HS-5 (cell line): Measurements from ENCODE around the gene RNF4.
A peak's percentile ranks its signal among the peaks of the same experiment; 100 is the strongest.
"Not testable (repeated sequence)": the region's sequence is repeated elsewhere in the genome, so short reads cannot be mapped to it uniquely, and the experiment has no call there.

ENCODE experiments used
- DNase-seq: peaks from one replicate; pipeline ENCODE4 v3.0.0-alpha.2; 2012; ENCODE audit warnings: low read depth

Gene RNF4

DNA sequence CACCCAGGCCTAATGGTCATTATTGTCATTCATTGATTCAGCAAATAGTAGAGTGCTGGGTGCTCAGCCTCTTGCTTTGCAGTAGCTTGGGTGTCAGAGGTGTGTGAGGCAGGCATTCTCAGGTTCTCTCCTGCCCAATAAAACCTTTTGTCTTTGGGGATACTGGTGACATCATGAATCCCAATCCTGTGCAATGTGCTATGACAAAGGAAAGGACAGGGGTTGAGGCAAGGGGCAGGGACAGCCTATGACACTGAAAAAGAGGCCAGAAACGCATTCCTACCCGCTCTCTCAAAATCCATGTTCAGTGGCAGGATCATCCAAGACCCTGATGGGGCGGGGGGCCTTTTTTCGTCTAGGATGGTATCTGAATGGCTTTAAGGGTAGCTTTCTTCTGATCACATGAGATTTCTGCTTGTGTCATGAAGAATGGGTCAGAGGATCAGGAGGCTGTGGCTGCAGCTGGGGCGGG is 66.0 kb downstream of the RNF4 start:
- no peak for DNase-seq

DNA sequence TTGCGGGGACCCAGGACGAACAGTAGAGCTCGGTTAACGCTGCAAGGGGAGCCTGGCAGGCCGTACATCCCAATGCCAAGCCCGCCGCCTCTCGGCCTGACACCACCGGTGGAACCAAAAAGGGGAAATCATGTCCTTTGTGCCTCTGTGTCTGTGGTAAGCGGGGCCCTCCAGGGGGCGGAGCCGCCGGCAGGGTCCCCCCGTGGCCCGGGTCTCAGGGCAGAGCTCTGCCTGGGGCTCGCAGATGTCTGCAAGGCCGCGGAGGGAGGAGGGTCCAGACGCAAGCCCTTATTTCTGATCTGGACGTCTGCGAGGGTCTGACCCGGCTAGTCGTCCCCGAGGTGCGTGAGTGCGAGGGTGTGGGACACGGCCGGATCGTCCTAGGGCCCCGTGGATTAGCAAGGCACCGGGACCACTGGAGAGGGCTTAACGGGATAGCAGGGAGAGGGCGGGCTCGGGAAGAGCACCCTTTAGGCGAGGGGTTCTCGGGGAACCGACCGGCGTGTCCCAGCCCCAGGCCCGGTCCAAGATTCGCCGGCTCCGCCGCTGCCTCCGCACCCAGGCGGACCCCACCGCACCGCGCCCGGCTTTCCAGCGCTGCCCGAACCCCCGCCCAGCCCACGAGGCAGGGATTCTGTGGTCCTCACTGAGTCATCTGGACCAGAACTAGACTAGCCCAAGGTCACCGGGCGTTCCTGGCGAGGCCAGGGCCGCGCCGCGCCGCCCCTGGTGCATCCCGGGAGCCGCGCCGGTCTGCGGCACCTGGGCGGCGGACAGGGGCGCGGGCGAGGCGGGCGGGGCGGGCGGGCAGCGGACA is 66.7 kb downstream of the RNF4 start:
- DNase-seq = no peak

DNA sequence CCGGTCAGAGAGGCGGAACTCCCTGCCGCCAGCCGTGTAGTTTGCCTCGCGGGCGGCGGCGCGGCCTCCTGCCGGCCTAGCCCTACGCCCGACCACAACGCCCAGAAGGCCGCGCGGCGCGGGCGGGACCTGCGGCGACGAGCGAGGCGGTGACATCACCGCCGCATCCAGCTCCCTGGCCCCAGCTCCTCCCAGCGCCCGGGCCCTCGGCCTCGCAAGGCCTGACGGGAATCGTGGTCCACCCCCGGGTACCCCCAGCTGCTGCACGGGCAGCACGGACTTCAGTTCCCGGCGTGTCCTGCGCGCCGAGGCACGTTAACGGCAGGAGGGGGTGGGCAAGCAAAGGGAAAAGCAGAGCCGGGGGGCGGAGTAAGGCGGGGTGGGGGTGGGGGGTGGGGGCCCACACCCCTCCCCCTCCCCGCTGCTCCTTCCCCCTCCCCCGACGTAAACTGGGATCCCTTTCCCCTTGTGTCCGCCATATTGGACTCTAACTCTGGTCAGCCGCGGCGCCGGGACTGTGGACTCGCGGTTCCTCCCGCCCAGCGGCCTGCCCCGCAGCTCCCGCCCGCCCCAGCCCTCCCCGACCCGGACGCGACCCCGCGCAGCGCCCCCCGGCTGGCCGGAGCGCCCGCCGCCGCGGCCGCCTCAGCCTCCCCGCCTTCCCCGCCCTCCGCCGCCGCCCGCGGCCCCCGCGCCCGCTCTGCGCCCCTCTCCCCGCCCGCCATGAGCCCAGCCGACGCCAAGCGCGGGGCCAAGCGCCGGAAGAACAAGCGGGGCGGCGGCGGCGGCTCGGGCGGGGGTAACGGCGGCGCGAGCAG is 67.5 kb downstream of the RNF4 start, which contains the start of gene FAM193A:
TSS of gene FAM193A (plus strand) at position 455 of the 818 bp plus-strand sequence. CDS start at position 724, 269 bp downstream.
- peak; percentile 95 for DNase-seq

DNA sequence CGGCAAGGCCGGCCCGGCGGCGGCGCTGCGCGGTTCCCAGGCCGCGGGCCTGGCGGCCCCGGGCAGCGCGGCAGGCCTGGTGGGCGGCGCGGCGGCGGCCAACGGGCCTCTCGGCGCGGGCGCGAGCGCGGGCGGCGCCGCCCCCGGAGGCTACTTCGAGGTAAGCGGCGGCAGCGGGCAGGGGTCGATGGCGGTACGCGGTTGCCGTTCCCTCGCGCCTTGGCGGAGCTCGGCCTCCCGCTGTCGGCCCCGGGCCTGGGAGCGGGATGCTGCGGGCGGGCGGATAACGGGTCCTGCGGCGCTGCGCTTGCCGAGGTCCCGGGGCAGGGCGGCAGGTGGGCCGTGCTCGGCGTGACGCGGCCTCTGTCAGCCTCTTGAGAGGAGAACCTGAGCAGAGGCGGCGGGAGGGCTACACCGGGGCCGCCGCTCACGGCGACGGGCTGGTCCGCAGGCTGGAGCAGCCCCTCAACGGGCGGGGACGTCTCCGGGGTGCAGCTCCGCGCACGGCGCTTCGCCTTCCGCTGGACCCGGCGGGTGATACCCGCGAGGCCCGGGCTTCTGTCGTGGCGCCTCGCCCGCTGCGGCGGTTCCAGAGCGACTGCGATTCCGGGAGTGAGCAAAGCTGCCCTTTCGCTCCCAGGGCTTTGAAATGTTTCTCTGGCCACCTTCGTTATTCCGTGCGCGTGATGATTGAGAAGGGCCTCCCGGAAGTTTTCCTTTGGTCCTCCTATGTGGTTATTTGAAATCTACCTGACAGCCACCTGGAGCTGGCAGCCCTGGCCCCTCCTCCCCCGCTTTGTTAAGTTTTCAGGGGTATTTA is 68.3 kb downstream of the RNF4 start:
- no peak for DNase-seq

DNA sequence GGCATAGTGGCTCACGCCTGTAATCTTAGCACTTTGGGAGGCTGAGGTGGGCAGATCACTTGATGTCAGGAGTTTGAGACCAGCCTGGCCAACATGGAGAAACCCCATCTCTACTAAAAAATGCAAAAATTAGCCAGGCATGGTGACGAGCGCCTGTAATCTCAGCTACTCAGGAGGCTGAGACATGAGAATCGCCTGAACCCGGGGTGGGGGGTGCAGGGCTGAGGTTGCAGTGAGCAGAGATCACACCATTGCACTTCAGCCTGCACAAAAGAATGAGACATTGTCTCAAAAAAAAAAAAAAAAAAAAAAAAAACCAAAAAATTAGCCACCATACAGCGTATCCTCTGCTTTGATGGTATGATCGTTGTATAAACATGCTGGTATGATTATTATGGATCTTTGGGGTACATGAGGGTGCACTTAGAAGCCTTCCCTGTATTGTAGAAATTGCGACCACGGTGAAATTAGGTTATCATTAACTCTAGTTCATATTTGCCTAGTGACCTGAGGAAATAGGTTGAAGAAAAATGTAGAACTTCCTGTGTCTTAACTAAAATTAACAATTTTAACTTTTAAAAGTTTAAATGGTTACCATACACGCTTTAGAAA is 74.8 kb downstream of the RNF4 start:
- not testable (repeated sequence) for DNase-seq

DNA sequence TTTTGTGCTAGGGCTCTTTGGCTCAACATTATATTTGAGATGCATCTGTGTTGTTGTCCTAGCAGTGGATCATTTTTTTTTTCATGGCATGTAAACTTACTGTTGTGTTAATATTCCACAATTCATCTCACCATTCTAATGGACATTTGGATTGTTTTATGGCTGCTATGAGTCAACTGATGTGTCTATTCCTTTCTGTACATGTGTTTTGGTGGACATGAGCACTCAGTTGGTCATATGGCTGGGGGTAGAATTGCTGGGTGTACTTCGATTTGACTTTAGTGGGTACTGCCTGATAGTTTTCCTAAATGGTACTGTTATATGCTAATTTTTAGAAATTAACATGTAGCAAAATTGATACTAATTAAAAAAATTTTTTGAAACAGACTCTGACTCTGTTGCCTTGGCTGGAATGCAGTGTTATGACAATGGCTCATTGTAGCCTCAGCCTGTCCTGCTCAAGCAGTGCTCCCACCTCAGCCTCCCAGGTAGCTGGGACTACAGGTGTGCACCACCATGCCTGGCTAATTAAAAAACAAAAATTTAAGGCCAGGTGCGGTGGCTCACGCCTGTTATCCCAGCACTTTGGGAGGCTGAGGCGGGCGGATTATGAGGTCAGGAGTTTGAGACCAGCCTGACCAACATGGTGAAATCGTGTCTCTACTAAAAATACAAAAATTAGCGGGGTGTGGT is 76.6 kb downstream of the RNF4 start:
- DNase-seq = no peak

DNA sequence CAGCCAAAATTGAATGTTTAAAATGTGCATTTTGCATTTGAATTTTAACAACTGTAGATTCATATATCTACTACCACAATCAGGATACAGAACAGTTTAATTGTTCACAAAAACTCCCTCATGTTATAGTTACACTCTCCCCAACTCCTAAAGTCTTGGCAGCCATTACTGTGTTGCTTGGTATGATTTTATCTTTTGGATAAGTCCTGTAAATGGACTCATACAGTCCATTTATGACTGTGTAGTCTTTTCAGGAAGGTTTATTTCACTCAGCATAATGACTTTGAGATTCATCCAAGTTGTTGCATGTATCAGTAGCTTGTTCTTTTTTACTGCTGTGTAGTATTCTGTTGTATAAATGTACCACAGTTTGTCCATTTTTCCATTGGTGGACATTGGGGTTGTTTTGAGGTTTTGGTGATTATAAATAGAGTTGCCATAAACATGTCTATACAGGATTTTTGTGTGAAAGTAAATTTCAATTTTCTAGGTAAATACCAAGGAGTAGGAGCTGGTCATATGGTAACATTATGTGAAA is 77.4 kb downstream of the RNF4 start:
- no peak for DNase-seq

DNA sequence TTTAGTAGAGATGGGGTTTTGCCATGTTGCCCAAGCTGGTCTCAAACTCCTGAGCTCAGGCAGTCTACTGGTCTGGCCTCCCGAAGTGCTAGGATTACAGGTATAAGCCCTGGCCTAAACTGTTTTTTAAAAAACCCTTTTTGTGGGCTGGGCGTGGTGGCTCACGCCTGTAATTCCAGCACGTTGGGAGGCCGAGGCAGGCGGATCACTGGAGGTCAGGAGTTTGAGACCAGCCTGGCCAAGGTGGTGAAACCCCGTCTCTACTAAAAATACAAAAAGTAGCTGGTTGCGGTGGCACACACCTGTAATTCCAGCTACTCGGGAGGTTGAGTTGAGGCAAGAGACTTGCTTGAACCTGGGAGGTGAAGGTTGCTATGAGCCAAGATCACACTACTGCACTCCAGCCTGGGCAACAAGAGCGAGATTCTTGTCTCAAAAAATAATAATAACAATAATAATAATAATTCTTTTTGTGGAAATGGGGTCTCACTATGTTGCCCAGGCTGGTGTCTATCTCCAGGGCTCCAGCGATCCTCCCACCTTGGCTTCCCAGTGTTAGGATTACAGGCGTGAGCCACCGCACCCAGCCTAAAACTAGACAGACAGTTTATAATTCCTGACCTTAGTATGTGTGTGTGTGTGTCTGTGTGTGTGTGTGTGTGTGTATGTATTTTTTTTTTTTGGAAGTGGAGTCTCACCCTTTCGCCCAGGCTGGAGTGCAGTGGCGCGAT is 78.2 kb downstream of the RNF4 start:
- not testable (repeated sequence) for DNase-seq

DNA sequence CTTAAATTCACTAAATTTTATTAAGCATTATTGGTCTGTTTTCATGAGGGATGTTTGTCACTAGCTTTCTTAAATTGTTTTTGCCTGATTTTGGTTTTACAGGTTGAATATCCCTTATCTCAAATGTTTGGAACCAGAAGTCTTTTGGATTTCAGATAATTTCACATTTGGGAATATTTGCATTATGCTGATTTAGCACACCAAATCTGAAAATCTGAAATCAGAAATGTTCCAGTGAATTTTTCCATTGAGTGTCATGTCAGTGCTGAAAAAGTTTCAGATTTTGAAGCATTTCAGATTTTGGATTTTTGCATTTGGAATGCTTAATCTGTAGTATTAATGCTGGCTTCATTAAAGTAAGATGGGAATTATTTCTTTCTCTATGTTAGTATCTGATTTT is 82.2 kb downstream of the RNF4 start:
- no peak for DNase-seq

DNA sequence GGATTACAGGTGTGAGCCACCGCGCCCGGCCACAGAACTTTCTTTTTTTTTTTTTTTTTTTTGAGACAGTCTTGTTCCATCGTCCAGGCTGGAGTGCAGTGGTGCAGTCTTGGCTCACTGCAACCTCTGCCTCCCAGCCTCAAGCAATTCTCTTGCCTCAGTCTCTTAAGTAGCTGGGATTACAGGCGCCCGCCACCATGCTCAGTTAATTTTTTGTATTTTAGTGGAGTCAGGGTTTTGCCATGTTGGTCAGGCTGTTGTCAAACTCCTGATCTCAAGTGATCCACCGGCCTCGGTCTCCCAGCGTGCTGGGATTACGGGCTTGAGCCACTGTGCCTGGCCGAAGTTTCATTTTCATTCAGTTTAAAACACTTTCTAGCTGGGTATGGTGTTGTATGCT is 83.9 kb downstream of the RNF4 start:
- no peak for DNase-seq

DNA sequence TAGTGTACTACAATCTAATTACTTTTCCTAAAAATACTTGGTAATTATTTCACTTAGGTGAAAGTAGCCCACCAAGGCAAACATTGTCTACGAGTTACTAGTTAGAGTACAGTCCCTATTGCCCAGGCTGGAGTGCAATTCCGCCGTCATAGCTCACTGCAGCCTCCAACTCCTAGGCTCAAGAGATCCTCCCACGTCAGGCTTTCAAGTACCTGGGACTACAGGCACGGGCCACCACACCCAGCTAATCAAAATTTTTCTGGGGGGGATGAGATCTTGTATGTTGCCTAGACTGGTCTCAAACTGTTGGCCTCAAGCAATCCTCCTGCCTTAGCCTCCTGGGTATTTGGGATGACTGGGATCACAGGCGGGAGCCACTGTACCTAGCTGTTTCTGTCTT is 89.4 kb downstream of the RNF4 start:
- DNase-seq = no peak

DNA sequence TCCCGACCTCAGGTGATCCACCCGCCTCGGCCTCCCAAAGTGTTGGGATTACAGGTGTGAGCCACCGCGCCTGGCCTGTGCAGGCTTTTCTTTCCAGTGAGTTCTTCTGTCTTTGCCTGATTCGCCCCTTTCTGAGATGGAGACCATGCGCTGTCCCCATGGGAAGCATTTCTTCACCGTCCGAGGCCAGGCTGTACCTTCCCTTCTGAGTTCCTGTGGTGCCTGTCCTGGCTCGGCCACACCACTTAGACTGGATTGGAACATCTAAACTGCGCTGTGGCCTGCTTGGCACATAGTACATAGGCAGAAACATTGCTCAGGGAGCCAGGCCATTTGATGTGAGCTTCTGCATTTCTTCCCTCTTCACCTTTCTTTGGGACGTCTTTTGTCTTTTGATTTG is 91.3 kb downstream of the RNF4 start:
- no peak for DNase-seq
